Fibroblast of villous mesenchyme (primary cell): ENCODE measurements around the gene SMIM1. TPM values are rescaled to one million over a fixed set of nuclear protein-coding genes. Genes with fewer than 3 reads are reported as not detected.

ENCODE experiments used
- DNase-seq: peaks from one replicate; pipeline ENCODE4 v3.0.0-alpha.2; 2010; ENCODE audit warnings: low read depth
- H3K4me3 ChIP-seq: 2 replicates; pipeline ENCODE4 v1.5.1; 2011; ENCODE audit warnings: low read depth, mild to moderate bottlenecking, low read length
- CTCF ChIP-seq: IDR thresholded peaks from 2 replicates; pipeline ENCODE4 v1.5.1; 2012; ENCODE audit warnings: low read depth, mild to moderate bottlenecking, low read length; ENCODE audit not compliant: insufficient read depth
- total RNA-seq: library from RNA; depleted of rRNA; stranded (reverse); fragments of >200 nt; gene quantifications from 2 replicates; pipeline ENCODE4 v1.2.3, GENCODE V29; 2012

The SMIM1 gene
- total RNA-seq, 1 donor = 1.7 TPM

DNA sequence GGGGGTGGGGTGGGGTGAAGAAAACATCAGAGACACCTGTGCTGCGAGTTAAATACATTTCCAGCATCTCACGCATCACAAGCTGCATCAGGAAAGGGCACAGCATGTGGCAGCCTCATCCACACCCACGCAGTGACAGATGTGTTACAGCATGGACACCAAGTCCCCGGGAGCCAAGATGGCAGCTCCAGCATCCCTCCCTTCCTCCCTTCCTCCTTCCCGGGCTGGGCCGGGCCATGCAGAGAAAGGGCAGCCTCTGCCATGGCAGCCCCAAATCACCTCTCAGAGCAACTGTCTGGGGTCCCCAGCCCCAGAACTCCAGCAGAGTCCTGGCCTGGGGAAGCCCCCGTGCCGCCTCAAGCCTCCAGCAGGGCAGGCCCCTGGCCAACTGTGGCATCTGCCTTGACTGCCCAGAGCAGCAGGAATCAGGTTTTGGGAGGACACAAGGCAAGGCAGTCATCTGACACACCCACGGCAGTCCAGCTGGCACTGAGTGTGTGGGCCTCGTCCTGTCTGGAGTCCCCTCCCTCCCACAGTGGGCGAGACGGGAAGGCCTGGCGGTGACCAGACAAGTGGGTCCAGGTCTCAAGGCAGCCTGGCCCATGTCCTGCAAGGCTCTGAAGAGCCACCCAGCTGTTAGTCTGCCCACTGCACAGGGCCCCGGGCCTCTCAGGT is 6.2 kb downstream of the SMIM1 start:
- no peak for DNase-seq
- TF ChIP-seq CTCF = no peak
- H3K4me3 ChIP-seq = no peak overlapping the region

DNA sequence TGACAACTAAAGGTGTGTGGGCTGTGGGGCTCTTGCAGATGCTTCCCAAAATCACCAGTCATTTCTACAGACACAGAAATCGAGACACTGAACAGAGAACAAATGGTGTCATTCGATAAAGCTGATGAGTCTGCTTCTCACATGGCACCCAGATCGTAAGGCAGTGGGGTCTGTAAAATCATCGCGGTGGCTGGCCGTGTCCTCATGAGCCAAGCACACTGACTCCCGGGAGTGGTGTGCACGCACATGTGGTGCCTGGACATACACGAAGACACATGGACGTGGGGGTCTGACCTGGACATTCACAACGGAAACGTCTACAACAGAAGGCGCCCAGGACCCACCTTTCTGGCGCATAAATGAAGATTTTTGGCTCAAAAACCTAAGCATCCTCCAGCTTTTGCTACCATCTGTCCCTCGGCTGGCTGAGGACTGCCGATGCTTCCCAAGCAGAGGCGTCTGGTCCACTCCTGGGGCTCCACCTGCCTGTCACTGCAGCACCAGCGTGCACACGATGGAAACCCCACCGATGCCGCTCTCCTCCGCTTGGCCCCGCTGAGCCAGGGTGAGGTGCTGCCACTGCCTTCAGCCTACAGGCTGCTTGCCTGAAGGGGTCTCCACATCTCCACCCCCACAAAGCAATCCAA is 6.8 kb downstream of the SMIM1 start:
- H3K4me3 ChIP-seq = no peak overlapping the region
- no peak for TF ChIP-seq CTCF
- DNase-seq = no peak

- no peak for TF ChIP-seq CTCF
- no peak for DNase-seq
- no peak overlapping the region for H3K4me3 ChIP-seq
Observed at GRCh38 chr1:3779912-3780416, 7.4 kb downstream of the SMIM1 start.

DNA sequence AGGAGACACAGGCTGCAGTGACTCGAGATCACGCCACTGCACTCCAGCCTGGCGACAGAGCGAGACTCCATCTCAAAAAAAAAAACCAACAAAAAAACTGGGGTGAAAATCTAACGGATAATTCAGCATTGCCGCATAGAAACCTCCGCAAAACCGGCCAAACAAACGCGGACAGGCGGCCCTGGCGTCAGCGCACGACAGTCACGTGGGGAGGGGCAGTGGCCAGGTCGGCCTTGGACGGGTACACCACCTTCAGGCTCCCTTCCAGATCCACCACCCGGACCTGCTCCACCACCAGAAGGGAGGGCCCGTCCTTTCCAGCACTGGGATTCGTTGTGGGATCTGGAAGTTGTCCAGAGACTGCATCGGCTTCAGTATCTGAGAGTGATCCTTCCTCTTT is 8.4 kb downstream of the SMIM1 start:
- TF ChIP-seq CTCF = no peak
- no peak overlapping the region for H3K4me3 ChIP-seq
- DNase-seq = no peak

GRCh38 chr1:3783651-3784474 is 11.3 kb downstream of the SMIM1 start:
- H3K4me3 ChIP-seq = no peak overlapping the region
- no peak for TF ChIP-seq CTCF
- no peak for DNase-seq

DNA sequence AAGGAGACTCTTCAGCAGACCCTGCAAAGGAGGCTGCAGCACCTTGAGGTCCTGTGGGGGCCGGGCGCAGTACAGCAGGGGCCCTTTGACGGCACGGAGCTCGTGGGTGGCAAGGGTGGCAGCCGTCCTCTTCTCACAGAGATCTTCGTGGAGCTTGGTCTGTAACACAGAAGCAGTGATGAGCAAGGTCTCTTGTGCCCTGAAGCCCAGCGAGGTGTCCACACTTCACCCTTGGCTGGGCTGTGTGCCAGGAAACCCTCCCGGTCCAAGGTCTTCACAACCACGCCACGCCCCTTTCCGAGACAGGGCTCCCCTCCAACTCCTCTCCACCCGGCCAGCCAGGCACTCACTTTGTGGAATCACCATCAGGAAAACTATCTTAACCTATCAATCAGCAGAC is 12.5 kb downstream of the SMIM1 start:
- no peak overlapping the region for H3K4me3 ChIP-seq
- no peak for DNase-seq
- no peak for TF ChIP-seq CTCF
